Osteocyte (in vitro differentiated cells): ENCODE results near the gene BID. TPM values are rescaled to one million over a fixed set of nuclear protein-coding genes. Genes with fewer than 3 reads are reported as not detected.

Experiments
- DNase-seq: peaks from one replicate; pipeline ENCODE4 v3.0.0; 2021; ENCODE audit warnings: mixed read lengths; ENCODE audit not compliant: unreplicated experiment; ENCODE audit errors: extremely low spot score
- H3K27ac Mint-ChIP-seq: one replicate; pipeline ENCODE4 v1.8.0; 2021; ENCODE audit warnings: mild to moderate bottlenecking, mixed read lengths; ENCODE audit not compliant: unreplicated experiment
- H3K27me3 Mint-ChIP-seq: one replicate; pipeline ENCODE4 v1.8.0; 2021; ENCODE audit warnings: mixed read lengths; ENCODE audit not compliant: unreplicated experiment
- H3K36me3 Mint-ChIP-seq: one replicate; pipeline ENCODE4 v1.8.0; 2021; ENCODE audit warnings: mixed read lengths; ENCODE audit not compliant: unreplicated experiment
- H3K4me1 Mint-ChIP-seq: one replicate; pipeline ENCODE4 v1.8.0; 2021; ENCODE audit warnings: mixed read lengths; ENCODE audit not compliant: unreplicated experiment
- H3K4me3 Mint-ChIP-seq: one replicate; pipeline ENCODE4 v1.8.0; 2021; ENCODE audit warnings: mild to moderate bottlenecking, moderate library complexity, mixed read lengths; ENCODE audit not compliant: unreplicated experiment
- H3K9me3 Mint-ChIP-seq: one replicate; pipeline ENCODE4 v1.8.0; 2021; ENCODE audit warnings: mixed read lengths; ENCODE audit not compliant: unreplicated experiment
- total RNA-seq: library from RNA; stranded (reverse); gene quantifications from 2 replicates; pipeline ENCODE4 v1.2.1, GENCODE V29; 2021
- TF ChIP-seq, protein P1 (sequence below): fragments of 200-600 bp; sonication (generic); IDR thresholded peaks from 2 replicates; pipeline ENCODE4 v1.5.0; 2021; ENCODE audit warnings: antibody characterized with exemption, mild to moderate bottlenecking, moderate library complexity

The BID gene
- total RNA-seq, 1 donor from 2014 or later, result 11.6 TPM

DNA sequence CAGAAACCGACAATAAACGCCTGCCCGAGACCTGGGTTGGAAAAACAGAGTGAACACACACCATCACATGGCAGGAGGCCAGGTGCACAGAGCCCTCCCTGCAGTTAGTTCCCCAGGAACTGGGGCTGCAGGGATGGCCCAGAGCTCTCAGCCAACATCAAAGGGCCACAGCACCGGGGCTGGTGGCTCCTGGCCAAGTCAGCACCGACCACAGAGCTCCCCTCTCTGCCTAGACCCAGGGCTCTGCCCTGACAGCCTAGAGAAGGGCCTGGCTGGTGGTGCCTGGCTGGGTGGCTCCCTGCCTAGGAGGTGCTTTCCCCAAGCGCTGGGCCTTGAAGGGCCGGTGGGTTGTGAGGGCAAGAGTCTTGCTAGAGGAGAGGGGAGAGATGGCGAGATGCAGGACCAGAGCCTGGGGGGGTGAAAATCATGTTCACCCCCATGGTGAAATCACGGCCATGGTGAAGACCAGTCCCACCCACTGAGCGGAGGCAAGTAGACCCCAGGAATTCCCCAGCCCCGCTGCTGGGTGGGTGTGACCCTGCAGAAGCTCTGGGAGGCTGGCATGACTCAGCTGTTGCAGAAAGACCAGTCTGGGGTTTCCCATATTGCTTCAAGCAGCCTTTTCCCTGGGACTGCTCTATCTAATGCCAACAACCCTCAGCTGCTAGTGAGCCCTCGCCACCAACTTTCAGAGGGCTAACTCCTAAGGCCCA lies 7.2 kb upstream of the BID start:
- Mint-ChIP-seq H3K4me1 (peaks cover 38% of the 10 kb centered on the region), H3K27me3 (no peaks in the 10 kb centered on the region), H3K9me3 (no peaks in the 10 kb centered on the region), H3K36me3 (no peaks in the 10 kb centered on the region), H3K27ac (peak overlapping the region; percentile 64), H3K4me3 (no peak overlapping the region)
- TF ChIP-seq, protein P1, sequence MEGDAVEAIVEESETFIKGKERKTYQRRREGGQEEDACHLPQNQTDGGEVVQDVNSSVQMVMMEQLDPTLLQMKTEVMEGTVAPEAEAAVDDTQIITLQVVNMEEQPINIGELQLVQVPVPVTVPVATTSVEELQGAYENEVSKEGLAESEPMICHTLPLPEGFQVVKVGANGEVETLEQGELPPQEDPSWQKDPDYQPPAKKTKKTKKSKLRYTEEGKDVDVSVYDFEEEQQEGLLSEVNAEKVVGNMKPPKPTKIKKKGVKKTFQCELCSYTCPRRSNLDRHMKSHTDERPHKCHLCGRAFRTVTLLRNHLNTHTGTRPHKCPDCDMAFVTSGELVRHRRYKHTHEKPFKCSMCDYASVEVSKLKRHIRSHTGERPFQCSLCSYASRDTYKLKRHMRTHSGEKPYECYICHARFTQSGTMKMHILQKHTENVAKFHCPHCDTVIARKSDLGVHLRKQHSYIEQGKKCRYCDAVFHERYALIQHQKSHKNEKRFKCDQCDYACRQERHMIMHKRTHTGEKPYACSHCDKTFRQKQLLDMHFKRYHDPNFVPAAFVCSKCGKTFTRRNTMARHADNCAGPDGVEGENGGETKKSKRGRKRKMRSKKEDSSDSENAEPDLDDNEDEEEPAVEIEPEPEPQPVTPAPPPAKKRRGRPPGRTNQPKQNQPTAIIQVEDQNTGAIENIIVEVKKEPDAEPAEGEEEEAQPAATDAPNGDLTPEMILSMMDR, result no peak
- no peak for DNase-seq

DNA sequence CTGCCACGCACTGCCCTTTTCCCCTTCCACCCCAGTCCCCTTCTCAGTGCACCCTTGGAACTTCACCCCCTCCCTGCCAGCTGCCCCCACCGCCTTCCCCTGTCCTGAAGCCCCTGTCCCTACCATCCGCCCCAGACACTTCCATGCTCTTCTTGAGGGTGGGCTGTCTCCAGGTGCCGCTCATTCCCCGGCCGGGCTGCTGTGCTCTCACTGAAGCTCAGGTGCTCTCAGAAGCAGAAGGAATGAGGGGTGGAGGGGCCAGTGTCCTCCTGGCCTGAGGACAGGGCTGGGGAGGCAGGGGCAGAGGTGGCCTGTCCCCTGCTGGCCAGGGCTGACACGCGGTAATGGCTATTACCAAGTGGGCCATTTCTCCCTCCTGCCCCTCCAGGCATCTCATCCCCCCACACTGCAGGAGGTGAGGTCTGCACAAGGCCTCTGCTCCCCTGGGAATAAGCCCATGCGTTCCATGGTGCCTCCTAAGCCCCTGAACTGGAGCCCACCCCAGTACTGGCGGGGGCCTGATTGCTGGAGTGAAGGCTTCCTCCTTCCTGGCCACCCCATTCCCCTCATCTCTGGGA lies 6.6 kb upstream of the BID start:
- no peaks in the 10 kb centered on the region for H3K9me3 Mint-ChIP-seq
- H3K4me3 Mint-ChIP-seq, result no peak overlapping the region
- no peak overlapping the region for H3K27ac Mint-ChIP-seq
- no peaks in the 10 kb centered on the region for H3K36me3 Mint-ChIP-seq
- TF ChIP-seq, protein P1, result no peak
- DNase-seq, result no peak
- no peaks in the 10 kb centered on the region for H3K27me3 Mint-ChIP-seq
- peaks cover 37% of the 10 kb centered on the region for H3K4me1 Mint-ChIP-seq

DNA sequence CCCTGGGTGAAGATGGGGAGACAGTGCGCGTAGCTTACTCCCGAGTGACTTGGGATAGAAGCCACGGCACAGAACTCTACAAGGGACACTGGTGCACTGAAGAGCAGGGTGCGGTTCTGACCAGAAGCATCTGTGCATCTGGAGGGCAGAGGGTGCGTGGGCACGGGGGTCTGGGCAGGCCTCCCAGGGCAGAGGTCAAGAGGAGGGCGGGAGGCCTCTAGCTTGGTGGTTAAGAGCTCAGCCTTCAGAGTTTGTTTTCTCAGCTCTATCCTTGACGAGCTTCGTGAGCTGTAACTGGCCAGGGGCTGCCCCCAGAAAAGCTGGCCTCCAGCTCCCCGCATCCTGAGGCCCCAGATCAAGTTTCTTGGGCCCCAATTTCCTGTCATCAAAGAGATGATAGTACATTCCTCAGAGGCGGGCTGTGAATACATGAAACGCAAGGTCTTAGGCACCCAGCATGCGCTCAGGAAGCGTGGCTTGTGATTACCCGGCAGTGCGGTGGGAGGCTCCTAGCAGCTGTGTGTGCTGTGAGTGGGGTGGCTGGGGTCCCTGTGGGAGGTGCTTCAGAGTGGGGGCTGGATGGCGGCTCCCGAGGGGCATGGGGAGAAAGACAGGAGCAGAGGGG lies 6.0 kb upstream of the BID start:
- no peak for DNase-seq
- H3K27me3 Mint-ChIP-seq, result no peaks in the 10 kb centered on the region
- no peak overlapping the region for H3K4me3 Mint-ChIP-seq
- H3K9me3 Mint-ChIP-seq, result no peaks in the 10 kb centered on the region
- peaks cover 37% of the 10 kb centered on the region for H3K4me1 Mint-ChIP-seq
- TF ChIP-seq, protein P1, result no peak
- no peaks in the 10 kb centered on the region for H3K36me3 Mint-ChIP-seq
- no peak overlapping the region for H3K27ac Mint-ChIP-seq

DNA sequence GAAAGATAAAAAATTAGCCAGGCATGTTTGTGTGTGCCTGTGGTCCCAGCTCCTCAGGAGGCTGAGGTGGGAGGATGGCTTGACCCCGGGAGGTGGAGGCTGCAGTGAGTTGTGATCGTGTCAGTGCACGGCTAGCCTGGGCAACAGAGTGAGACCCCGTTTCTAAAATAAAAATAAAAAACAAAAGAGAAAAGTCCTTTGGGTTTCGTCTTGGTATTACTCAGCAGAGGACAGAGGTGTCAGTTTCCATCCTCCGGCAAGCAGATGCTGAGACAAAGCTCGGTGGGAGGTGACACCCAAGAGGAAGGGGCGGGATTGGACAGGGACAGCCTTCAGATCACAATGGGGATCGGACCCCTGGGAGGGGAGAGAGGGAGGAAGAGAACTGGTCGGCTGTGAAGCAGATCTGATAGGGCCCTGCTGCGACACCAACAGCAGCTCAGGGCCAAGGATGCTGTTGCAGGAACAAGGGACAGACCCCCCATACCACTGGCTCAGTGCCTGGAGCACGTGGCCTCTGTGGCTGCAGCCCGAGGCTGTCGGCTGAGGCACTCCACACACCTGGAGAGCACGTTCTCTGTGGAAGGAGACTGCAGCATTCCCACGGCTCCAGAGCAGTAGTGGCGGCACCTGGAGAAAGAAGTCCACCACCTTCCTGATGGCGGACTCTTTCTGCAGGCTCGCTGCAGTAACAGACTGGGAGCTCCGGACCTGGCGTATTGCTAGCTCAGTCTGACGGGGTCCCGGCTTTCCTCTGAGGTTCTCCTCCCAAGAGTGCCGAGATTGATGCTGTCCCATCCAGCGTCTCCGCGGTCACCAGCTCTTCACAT lies 5.2 kb upstream of the BID start:
- Mint-ChIP-seq H3K4me3 (no peak overlapping the region), H3K9me3 (no peaks in the 10 kb centered on the region), H3K36me3 (no peaks in the 10 kb centered on the region), H3K27me3 (no peaks in the 10 kb centered on the region), H3K27ac (no peak overlapping the region), H3K4me1 (peaks cover 37% of the 10 kb centered on the region)
- TF ChIP-seq, protein P1, result no peak
- no peak for DNase-seq
